ENCODE results near the gene ATP8B1.

- no peak for TF ChIP-seq POLR2A (IDR thresholded peaks at IDR 0.05)
- no peak for TF ChIP-seq CTCF (IDR thresholded peaks at IDR 0.05)
Observed at GRCh38 chr18:57629422-57629821, 173.7 kb downstream of the ATP8B1 start.
